RWPE1 (cell line): ENCODE measurements around the gene PPP6R2.

ENCODE experiments used
- CTCF ChIA-PET: fragments of 350-600 bp; sonication (Branson Sonifier 250); formaldehyde crosslinking; extraction: SDS; loops from one replicate; lab custom pipeline; 2021; lab: Yijun Ruan, JAX
- POLR2A ChIA-PET: fragments of 400-600 bp; formaldehyde crosslinking; extraction: SDS; loops from one replicate; lab custom pipeline; 2020; ENCODE audit warnings: antibody characterized with exemption; ENCODE audit not compliant: low non-redundant PET; lab: Yijun Ruan, JAX
- DNase-seq: peaks from one replicate; pipeline ENCODE4 v3.0.0; 2012; ENCODE audit warnings: low spot score
- H3K27ac ChIP-seq: fragments of 450-650 bp; 2 replicates; pipeline ENCODE4 v1.5.1; 2017
- TF ChIP-seq, protein P1 (sequence below): fragments of 450-650 bp; conservative IDR thresholded peaks from 2 replicates; pipeline ENCODE4 v1.5.1; 2017; ENCODE audit warnings: low read depth, mild to moderate bottlenecking

Gene PPP6R2

DNA sequence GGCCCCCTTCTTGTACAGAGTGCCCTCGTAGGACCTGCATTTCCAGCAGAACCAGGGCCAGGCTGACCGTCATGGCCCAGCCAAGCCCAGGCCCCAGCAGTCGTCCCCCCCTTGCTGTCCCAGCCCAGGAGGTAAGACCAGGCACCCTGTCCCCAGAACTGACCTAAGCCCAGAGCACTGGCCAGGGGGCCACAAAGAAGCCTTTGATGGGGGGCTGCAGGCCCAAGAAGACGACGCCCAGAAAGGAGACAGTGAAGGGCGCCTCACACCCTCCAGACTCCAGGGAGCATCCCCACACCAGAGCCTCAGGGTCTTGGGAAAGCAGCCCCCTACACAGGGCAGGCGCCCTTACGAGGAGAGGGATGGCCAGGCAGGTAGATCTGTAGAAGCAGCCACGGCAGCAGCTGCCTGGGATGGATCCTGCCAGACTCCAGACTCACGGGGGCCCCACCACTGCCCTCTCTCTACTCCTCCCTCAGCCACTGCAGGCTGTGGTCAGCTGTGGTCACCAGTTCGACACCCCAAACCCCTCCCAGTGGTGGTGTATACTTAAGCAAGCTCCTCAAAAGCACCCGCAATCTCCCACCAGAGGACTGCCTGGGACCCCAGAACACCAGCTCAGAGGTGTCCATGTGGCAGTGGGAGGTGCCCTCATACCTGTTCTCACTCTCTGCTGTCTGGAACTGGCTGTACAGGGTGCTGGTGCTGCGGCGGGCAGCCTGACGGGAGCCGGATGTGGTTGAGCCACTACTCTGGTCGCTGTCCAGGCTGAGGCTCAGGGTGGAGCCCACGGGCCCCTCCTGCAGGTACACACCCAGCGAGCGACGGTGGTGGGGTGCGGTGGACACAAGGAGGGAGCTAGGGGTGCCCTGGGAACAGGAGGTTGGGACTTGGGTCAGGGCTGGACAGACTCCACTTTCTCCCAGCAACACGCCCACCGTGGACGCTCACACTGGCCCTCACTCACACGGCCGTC is 104.7 kb downstream of the PPP6R2 start:
- peak overlapping the region; percentile 61 for H3K27ac ChIP-seq
- no peak for DNase-seq
- POLR2A ChIA-PET = no interaction called here
- TF ChIP-seq, protein P1, sequence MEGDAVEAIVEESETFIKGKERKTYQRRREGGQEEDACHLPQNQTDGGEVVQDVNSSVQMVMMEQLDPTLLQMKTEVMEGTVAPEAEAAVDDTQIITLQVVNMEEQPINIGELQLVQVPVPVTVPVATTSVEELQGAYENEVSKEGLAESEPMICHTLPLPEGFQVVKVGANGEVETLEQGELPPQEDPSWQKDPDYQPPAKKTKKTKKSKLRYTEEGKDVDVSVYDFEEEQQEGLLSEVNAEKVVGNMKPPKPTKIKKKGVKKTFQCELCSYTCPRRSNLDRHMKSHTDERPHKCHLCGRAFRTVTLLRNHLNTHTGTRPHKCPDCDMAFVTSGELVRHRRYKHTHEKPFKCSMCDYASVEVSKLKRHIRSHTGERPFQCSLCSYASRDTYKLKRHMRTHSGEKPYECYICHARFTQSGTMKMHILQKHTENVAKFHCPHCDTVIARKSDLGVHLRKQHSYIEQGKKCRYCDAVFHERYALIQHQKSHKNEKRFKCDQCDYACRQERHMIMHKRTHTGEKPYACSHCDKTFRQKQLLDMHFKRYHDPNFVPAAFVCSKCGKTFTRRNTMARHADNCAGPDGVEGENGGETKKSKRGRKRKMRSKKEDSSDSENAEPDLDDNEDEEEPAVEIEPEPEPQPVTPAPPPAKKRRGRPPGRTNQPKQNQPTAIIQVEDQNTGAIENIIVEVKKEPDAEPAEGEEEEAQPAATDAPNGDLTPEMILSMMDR = no peak
- CTCF ChIA-PET = interaction anchor here (0.7 kb wide), 1 partner anchor 115 kb away, joined by 3 read pairs; no protein-coding TSS in a partner anchor

- DNase-seq = no peak
- TF ChIP-seq, protein P1 = no peak
- POLR2A ChIA-PET = no interaction called here
- H3K27ac ChIP-seq = no peak overlapping the region
- CTCF ChIA-PET = interaction anchor here (0.6 kb wide), 1 partner anchor 179 kb away, joined by 4 read pairs; no protein-coding TSS in a partner anchor
Measured at GRCh38 chr22:50452649-50453048, 109.5 kb downstream of the PPP6R2 start.

DNA sequence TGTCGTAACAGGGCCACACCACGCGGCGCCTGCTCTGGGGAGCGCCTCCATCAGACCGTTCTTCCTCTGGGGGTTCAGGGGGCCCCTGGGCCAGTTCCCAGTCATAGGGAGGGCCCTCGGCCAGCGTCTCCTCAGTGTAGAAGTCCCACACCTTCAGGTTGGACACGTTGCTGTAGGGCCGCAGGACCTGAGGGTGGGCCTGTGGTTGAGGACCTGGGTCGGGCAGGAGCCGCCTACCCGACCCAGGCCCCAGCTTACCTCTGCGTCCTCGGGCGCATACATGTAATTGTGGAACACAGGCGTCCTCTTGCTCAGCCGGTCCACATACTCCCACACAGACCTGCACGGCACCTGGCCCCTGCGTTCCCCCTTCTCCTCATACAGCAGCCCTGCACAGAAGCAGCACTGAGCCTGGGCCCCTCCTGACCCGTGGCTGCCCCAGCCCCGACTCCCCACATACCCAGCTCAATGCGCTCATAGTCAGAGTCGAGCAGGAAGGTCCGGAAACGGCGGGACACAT is 111.5 kb downstream of the PPP6R2 start:
- DNase-seq = no peak
- TF ChIP-seq, protein P1 = no peak
- POLR2A ChIA-PET = no interaction called here
- CTCF ChIA-PET = no interaction called here
- no peak overlapping the region for H3K27ac ChIP-seq

DNA sequence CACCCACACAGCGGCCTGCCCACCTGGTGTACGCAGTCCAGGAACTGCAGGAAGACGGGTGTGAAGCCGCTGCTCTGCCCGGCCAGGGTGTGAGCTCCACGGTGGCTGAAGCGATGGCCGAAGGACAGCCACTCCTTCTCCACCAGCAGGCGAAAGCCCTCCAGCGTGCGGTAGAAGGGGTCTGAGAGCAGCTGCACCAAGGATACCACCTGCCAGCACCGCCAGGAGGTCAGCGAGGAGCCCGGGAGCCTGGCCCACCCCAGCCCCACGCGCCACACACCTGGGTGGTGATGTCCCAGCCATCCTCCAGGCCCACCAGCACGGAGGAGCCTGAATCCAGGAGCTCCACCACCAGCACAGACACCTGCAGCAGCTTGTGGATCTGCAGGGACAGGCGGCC is 112.1 kb downstream of the PPP6R2 start:
- H3K27ac ChIP-seq = no peak overlapping the region
- DNase-seq = no peak
- TF ChIP-seq, protein P1 = no peak
- ChIA-PET CTCF (interaction anchor here (0.6 kb wide), 1 partner anchor 10 kb away, joined by 4 read pairs; no protein-coding TSS in a partner anchor), POLR2A (no interaction called here)

DNA sequence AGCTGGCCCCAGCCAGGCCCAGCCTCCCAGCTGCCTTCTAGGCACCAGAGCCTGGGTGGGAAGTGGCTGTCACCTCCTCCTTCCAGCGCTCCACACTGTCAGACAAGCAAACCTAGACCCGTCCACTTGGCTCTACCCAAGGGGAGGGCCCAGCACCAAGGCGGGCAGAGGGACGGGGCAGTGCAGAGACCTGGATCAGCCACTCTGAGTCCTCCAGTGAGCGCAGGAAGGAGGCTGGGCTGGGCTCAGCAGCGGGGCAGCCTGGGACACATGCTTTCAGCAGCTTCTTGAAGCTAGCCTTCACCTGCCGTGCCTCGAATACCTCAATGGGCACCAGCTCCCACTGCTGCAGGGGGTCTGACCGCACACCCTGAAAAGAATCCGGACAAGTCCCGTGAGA is 112.9 kb downstream of the PPP6R2 start:
- DNase-seq = no peak
- POLR2A ChIA-PET = no interaction called here
- CTCF ChIA-PET = interaction anchor here (0.6 to 0.7 kb wide), 2 partner anchors 10 to 107 kb away, joined by 4 read pairs; no protein-coding TSS in a partner anchor
- TF ChIP-seq, protein P1 = no peak
- H3K27ac ChIP-seq = no peak overlapping the region

DNA sequence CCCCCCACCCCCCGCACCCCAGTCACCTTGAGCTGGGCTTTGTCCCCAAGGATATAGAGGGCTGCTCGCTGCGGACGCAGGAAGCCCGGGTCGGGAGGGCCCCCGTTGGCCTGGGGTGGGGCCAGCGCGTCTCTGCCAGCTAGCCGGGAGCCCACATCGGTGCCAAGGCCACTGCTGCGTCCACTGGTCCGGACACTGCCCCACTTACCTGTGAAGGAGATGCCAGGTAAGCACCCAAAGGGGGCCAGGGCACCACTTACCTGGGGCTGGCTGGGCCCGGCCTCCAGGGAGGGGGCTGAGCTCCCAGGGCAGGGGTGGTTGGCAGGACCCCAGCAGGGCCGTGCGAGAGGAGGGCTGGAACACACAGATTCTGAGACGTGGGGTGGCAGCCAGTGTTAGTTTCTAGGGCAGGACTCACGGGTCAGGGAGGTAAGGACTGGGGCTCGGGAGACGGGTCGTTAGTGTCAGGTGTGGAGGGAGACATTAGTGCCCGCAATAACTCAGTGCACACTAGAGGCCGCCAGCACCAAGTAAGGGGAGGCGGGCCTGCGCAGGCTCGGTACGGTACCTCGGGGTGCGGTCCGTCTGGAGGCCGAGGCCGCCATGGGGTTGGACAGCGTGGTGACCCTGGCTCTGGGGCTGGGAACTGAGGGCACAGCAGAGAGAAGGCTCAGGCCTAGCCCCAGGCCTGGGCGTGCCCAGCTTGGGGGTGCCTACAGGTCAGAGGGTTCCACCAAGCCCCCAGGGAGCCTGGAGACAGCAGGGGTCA is 113.5 kb downstream of the PPP6R2 start:
- TF ChIP-seq, protein P1 = peak; percentile 27
- no peak for DNase-seq
- H3K27ac ChIP-seq = no peak overlapping the region
- ChIA-PET POLR2A (no interaction called here), CTCF (interaction anchor here (0.7 kb wide), 1 partner anchor 108 kb away, joined by 4 read pairs; no protein-coding TSS in a partner anchor)
